ENCODE results near the gene CACFD1. TPM values are rescaled to one million over a fixed set of nuclear protein-coding genes. Genes with fewer than 3 reads are reported as not detected.

CACFD1 gene
- total RNA-seq, 1 experiment from 2014 or later, result 27.0 TPM

DNA sequence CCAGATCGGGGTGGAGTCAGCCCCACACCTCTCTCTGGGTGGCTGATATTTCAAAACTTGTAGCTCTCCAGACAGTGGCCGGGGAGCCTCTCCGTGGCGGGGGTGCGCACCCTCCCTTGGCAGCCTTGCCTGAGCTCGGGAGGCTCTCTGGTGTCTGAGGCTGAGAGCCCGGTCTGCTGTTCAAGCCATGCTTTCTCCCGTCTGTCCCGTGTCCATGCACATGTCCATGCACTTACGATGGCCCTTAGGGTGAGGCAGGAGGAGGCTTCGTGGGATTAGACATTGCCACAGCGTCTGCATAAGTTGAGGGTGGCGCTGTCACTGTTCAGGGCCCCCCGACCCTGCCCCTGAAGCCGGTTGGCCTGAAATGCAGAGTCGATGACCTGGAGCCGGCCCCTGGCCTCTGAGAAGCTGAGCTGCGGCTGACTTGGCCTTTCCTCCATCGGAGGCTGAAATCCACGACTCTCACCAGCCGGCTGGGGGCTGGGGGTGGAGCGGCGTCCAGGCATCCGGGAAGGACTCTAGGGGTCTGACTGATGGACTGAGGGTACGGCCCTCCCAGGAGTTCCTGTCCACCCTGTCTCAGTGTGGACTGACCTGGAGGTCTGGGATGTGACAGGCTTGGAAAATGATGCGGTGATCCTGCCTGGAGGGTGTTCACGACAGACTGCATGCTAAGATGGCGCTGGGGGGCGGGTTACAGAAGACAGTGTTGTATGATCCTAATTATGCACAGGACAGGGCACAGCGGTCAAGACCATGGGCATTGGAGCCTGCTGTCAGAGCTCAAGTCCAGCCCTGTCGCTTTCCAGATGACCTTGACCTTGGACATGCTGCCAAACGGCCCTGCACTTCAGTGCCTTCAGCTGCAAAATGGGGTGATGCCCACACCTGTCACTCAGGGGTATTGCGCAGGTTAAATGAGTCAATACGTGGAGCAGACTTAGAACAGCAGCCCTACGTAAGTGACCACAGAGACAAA, 37.4 kb downstream of the CACFD1 start:
- H3K27me3 Mint-ChIP-seq (ENCODE audit: insufficient read depth, unreplicated experiment), result no peaks in the 10 kb centered on the region
- intact Hi-C loops (cut with micrococcal nuclease; ENCODE audit: unreplicated experiment), result no loop called here
- H3K9me3 ChIP-seq, result peaks cover 5% of the 10 kb centered on the region
- TF ChIP-seq, protein P1, sequence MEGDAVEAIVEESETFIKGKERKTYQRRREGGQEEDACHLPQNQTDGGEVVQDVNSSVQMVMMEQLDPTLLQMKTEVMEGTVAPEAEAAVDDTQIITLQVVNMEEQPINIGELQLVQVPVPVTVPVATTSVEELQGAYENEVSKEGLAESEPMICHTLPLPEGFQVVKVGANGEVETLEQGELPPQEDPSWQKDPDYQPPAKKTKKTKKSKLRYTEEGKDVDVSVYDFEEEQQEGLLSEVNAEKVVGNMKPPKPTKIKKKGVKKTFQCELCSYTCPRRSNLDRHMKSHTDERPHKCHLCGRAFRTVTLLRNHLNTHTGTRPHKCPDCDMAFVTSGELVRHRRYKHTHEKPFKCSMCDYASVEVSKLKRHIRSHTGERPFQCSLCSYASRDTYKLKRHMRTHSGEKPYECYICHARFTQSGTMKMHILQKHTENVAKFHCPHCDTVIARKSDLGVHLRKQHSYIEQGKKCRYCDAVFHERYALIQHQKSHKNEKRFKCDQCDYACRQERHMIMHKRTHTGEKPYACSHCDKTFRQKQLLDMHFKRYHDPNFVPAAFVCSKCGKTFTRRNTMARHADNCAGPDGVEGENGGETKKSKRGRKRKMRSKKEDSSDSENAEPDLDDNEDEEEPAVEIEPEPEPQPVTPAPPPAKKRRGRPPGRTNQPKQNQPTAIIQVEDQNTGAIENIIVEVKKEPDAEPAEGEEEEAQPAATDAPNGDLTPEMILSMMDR (IDR thresholded peaks at IDR 0.05; ENCODE audit: insufficient read depth in 1 of 2, low read depth in 1 of 2, low read length in 1 of 2, severe bottlenecking in 1 of 2, unreplicated experiment in 1 of 2), result no peak
- no peak overlapping the region for H3K4me3 Mint-ChIP-seq (ENCODE audit: unreplicated experiment)
- H3K36me3 ChIP-seq (ENCODE audit: control insufficient read depth, insufficient read depth, low read length), result no peaks in the 10 kb centered on the region
- H3K4me1 Mint-ChIP-seq (ENCODE audit: low read depth, unreplicated experiment), result no peaks in the 10 kb centered on the region
- no peak overlapping the region for H3K4me3 ChIP-seq (ENCODE audit: low read depth, low read length)
- no TSS peak for BruUV-seq (replicated peaks)
- H3K36me3 Mint-ChIP-seq (ENCODE audit: insufficient read depth, unreplicated experiment), result no peaks in the 10 kb centered on the region
- CTCF ChIA-PET, result interaction anchor here (1.5 kb wide), 1 partner anchor 11 kb away, joined by 6 read pairs; no protein-coding TSS in a partner anchor
- H3K27me3 ChIP-seq (replicated peaks; ENCODE audit: control insufficient read depth, insufficient read depth, low read length), result no peaks in the 10 kb centered on the region
- POLR2A ChIA-PET, result no interaction called here
- peaks cover 16% of the 10 kb centered on the region for H3K4me1 ChIP-seq
- no peak overlapping the region for H3K27ac Mint-ChIP-seq (ENCODE audit: unreplicated experiment)
- no peak for DNase-seq
- H3K9me3 Mint-ChIP-seq (ENCODE audit: unreplicated experiment), result peaks cover 16% of the 10 kb centered on the region

DNA sequence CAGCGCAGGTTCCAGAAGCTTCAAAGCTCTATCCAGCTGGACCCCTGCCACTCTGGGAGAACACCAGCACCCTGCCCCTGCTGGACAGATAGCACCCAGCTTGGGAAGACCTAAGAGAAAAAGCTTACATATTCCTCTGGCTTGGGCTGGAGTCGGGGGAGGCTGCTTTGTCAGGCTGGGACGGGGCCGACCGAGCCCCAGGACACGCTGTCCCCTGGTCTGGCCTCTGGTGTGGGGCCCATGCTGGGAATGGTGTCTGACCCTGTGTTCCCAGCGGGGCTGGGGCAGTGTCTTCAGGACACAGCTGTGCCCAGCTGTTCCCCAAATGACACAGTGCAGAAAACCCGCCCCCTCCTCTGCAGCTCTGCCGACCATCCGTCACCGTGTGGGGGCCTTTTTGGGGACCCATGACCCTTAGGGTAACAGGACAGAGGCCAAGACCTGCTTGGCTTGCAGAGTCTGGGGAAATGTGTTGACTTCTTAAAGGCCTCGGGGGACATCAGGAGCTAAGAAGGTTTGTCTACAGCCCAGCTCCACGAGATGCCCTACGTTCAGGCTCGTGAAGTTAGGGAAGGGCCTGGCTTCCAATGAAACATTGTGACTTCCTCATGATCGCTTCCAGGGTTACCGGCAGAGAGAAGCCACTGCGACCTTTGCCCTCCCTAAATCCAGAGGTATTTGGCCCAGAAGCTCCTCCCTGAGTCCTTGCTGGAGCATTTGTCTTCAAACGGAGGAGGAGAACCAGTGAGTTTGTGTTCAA, 39.5 kb downstream of the CACFD1 start:
- peak; percentile 57 to 64 for DNase-seq
- Histone ChIP-seq H3K4me1 (peaks cover 16% of the 10 kb centered on the region), H3K9me3 (peaks cover 13% of the 10 kb centered on the region), H3K4me3 (ENCODE audit: low read depth, low read length) (no peak overlapping the region), H3K36me3 (ENCODE audit: control insufficient read depth, insufficient read depth, low read length) (no peaks in the 10 kb centered on the region), H3K27me3 (replicated peaks; ENCODE audit: control insufficient read depth, insufficient read depth, low read length) (no peaks in the 10 kb centered on the region)
- BruUV-seq (replicated peaks), result no TSS peak
- peak overlapping the region; percentile 37 for H3K27ac Mint-ChIP-seq (ENCODE audit: unreplicated experiment)
- POLR2A ChIA-PET, result interaction anchor here (0.8 kb wide), 1 partner anchor 40 kb away, joined by 8 read pairs; the partner anchor contains the start of gene CACFD1
- no peak overlapping the region for H3K4me3 Mint-ChIP-seq (ENCODE audit: unreplicated experiment)
- H3K4me1 Mint-ChIP-seq (ENCODE audit: low read depth, unreplicated experiment), result no peaks in the 10 kb centered on the region
- H3K9me3 Mint-ChIP-seq (ENCODE audit: unreplicated experiment), result peaks cover 32% of the 10 kb centered on the region
- intact Hi-C loops (cut with micrococcal nuclease; ENCODE audit: unreplicated experiment), result loop anchor here (1.0 kb wide), 1 partner anchor 20 kb away; the partner anchor contains the start of gene SLC2A6
- TF ChIP-seq, protein P1 (IDR thresholded peaks at IDR 0.05; ENCODE audit: insufficient read depth in 1 of 2, low read depth in 1 of 2, low read length in 1 of 2, severe bottlenecking in 1 of 2, unreplicated experiment in 1 of 2), result no peak
- CTCF ChIA-PET, result interaction anchor here (0.6 to 1.9 kb wide), 7 partner anchors 13 to 329 kb away, joined by 3 to 12 read pairs (median 3); partner anchors contain the start of gene CACFD1
- no peaks in the 10 kb centered on the region for H3K36me3 Mint-ChIP-seq (ENCODE audit: insufficient read depth, unreplicated experiment)
- no peaks in the 10 kb centered on the region for H3K27me3 Mint-ChIP-seq (ENCODE audit: insufficient read depth, unreplicated experiment)

DNA sequence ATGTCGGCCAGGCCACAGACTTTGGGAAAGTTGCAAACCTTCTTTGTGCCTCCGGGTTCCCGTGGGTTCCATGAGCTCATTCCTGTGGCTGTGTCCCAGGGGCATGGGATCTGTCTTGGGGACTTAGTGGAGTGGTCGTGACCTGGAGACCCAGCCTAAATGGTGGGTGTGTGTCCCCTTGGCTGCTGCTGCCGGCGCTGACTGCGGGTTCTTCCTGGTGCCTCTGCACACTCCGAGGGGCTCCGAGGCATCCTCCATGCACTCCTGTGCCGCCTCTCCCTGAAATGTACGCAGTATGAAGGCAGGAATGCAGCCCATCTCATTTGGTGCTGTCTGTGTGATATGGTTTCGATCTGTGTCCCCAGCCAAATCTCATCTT, 40.1 kb downstream of the CACFD1 start:
- Mint-ChIP-seq H3K4me1 (ENCODE audit: low read depth, unreplicated experiment) (no peaks in the 10 kb centered on the region), H3K9me3 (ENCODE audit: unreplicated experiment) (peaks cover 32% of the 10 kb centered on the region), H3K27me3 (ENCODE audit: insufficient read depth, unreplicated experiment) (no peaks in the 10 kb centered on the region), H3K27ac (ENCODE audit: unreplicated experiment) (peak overlapping the region; percentile 37), H3K4me3 (ENCODE audit: unreplicated experiment) (no peak overlapping the region), H3K36me3 (ENCODE audit: insufficient read depth, unreplicated experiment) (no peaks in the 10 kb centered on the region)
- H3K27me3 ChIP-seq (replicated peaks; ENCODE audit: control insufficient read depth, insufficient read depth, low read length), result no peaks in the 10 kb centered on the region
- no peak overlapping the region for H3K4me3 ChIP-seq (ENCODE audit: low read depth, low read length)
- peaks cover 16% of the 10 kb centered on the region for H3K4me1 ChIP-seq
- H3K36me3 ChIP-seq (ENCODE audit: control insufficient read depth, insufficient read depth, low read length), result no peaks in the 10 kb centered on the region
- CTCF ChIA-PET, result interaction anchor here (1.0 to 1.9 kb wide), 3 partner anchors 13 to 244 kb away, joined by 3 to 12 read pairs (median 11); partner anchors contain the start of gene CACFD1
- intact Hi-C loops (cut with micrococcal nuclease; ENCODE audit: unreplicated experiment), result loop anchor here (1.0 kb wide), 1 partner anchor 21 kb away; the partner anchor contains the start of gene SLC2A6
- peaks cover 13% of the 10 kb centered on the region for H3K9me3 ChIP-seq
- POLR2A ChIA-PET, result interaction anchor here (0.8 kb wide), 1 partner anchor 40 kb away, joined by 8 read pairs; the partner anchor contains the start of gene CACFD1
- no peak for DNase-seq
- no TSS peak for BruUV-seq (replicated peaks)
- TF ChIP-seq, protein P1 (IDR thresholded peaks at IDR 0.05; ENCODE audit: insufficient read depth in 1 of 2, low read depth in 1 of 2, low read length in 1 of 2, severe bottlenecking in 1 of 2, unreplicated experiment in 1 of 2), result no peak
